KG1 (cell line): Measurements from ENCODE around the gene KRTCAP2.
A peak's percentile ranks its signal among the peaks of the same experiment; 100 is the strongest.

Experiments used
- DNase-seq: peaks from one replicate; lab custom pipeline; 2025; lab: John Stamatoyannopoulos, UW

KRTCAP2 gene

DNA sequence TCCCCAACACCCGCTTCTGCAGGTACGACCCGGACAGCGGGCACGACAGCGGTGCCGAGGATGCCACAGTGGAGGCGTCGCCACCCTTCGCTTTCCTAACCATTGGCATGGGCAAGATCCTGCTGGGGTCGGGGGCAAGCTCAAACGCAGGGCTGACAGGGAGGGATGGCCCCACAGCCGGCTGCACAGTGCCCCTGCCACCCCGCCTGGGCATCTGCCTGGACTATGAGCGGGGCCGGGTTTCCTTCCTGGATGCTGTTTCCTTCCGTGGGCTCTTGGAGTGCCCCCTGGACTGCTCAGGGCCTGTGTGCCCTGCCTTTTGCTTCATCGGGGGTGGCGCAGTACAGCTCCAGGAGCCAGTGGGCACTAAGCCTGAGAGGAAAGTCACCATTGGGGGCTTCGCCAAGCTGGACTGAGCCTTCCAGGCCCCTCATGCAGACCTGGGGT, 10.7 kb upstream of the KRTCAP2 start:
- no peak for DNase-seq

- no peak for DNase-seq
These were observed 9.0 kb upstream of the KRTCAP2 start for GRCh38 chr1:155182052-155182550.

DNA sequence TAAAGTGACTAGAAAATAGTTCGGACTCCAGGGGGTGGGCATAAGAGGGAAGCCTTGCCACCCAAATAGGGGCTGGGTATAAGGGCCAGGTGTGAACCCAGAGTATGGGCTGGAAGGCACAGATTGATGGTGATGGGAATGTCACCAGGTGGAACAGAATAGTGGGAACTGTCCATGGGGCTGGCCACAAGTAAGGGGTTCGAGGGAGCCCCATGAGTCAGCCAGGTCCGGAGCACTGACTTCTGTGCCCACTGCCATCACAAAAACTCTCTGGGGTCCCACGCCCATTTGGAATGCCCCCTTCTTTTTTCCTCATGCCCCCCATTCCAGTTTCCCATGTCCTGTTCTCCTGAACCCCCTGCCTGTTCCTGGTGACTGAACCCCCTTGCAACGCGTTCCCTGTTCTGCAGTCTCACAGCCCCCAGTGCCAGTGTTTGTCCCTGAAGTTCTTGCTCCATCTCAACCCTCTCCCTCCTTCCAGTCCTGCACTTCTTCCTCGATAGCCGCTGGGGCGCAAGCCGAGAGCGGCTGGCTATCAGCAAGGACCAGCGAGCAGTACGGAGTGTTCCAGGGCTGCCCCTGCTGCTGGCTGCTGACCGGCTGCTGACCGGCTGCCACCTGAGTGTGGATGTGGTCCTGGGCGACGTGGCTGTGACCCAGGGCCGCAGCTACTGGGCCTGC, 8.4 kb upstream of the KRTCAP2 start:
- DNase-seq = no peak

DNA sequence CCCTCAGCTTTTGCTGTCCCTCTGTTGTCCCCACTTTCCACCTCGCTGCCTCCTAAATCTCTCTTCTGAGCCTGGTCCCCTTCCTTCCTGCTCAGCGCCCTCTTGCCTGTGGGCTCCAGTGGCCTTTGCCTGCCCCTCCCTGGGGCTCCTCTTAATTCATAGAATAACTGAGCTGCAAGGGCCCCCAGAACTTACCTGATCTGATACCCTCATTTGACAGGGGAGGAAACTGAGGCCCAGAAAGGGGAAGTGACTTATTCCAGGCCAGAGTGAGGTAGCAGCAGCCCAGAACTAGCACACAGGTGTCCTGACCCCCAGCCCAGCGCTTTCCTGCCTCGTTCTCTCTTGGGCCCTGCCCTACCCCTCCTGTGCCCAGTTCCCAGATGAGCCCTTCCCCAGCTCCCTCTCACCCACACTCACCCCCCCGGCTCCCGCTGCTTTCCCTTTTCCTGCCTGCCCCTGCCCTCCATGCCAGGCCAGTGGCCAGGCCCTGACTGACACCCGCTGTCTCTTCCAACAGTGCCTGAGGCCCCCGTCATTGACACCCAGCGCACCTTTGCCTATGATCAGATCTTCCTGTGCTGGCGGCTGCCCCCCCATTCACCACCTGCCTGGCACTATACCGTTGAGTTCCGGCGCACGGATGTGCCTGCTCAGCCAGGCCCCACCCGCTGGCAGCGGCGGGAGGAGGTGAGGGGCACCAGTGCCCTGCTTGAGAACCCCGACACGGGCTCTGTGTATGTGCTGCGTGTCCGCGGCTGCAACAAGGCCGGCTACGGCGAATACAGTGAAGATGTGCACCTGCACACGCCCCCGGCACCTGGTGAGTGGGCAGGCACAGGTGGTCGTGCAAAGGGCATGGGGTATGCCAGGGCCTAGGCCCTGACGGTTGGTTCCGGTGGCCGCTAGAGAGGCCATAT, 6.3 kb upstream of the KRTCAP2 start:
- no peak for DNase-seq

DNA sequence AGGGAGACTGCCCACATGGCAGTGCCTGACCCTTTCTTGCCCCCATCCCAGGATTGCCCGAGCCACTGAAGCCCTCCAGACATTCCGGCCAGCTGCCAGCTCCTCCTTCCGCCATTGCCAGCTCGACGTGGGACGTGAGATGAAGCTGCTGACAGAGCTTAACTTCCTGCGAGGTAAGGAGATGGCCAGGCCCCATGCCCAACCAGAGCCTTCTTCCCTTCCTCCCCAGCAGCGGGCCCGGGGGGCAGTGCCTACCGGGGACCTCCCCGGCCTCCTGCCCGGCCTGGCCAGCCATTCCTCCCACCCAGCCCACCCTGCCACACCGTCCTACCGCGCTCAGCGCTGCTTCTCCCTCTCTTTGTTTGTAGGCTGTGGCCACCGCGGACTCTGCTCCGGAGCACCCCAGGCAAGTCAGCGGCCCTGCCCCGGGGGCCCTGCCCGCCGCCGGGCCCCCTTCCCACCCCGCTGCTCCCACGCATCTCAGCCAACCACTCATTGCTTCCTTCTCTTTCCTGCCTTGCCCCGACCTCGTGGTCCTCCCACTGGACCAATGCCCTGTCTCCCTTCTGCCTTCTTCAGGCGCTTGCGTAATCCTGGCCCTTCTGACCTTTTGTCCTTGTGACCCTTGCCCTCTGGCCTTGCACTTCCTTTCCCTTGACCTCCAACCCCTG, 5.5 kb upstream of the KRTCAP2 start:
- DNase-seq = no peak

GRCh38 chr1:155177918-155178281, 4.8 kb upstream of the KRTCAP2 start:
- DNase-seq = no peak

DNA sequence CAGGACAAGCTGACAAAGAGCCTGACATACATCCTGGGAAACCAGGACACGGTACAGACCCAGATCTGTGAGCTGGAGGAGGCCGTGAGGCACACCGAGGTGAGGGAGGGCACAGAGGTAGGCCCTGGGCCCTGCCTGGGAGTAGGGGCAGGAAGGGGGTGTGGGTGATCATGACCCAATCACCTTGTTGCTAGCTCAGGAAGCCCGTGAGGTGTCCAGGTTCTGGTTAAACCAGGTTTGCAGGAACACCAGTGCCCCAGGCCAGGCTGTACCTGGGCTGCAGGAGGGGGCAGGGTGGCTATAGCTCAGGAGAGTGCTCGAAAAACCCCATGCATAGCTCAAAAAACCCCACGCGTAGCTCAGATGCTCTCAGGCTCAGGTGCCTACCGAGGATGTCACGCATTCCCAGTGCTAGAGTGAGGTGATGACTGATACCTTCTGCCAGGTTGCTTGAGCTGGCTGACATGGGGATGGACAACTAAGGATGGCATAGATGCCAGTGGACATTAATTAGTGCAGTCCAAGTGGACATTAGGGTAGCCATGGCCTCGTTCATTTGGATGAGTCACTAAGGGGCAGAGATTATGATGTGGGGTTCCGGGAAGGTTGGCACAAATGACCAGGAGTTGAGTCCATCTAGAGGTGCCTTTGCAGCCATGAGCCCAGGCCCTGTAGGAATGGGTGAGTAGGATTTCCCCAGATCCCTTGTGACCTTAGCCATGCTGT, 4.3 kb upstream of the KRTCAP2 start:
- DNase-seq = no peak

- DNase-seq = peak; percentile 79
These were observed 3.5 kb upstream of the KRTCAP2 start for GRCh38 chr1:155176544-155177071.

DNA sequence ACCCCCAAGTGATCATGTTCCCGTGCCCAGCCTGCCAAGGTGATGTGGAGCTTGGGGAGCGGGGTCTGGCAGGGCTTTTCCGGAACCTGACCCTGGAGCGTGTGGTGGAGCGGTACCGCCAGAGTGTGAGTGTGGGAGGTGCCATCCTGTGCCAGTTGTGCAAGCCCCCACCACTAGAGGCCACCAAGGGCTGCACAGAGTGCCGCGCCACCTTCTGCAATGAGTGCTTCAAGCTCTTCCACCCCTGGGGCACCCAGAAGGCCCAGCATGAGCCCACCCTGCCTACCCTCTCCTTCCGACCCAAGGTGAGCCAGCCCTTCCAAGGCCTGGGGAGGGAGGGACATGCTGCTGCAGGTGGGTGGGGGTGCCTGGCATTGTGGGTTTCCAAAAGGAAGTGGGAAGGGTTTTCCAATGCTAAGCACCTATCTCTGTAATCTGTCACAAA, 2.8 kb upstream of the KRTCAP2 start:
- DNase-seq = no peak

DNA sequence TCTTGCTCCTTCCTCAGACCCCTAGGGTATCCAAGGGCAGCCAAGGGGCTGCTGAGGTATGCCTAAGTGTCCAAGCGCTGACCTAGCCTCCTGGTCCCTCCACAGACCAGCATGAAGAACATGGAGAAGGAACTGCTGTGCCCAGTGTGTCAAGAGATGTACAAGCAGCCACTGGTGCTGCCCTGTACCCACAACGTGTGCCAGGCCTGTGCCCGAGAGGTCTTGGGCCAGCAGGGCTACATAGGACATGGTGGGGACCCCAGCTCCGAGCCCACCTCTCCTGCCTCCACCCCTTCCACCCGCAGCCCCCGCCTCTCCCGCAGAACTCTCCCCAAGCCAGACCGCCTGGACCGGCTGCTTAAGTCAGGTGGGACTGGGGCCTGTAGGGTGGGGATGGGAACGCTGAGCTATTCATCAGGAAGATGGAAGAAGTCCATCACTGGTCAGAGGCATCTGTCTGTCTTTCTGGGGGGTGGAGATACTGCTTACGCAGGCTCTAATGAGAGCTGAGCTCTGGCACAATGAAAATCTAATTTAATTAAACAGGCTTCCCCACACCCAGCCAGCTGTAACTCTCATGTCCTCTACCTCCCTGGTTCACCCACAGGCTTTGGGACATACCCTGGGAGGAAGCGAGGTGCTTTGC, 2.3 kb upstream of the KRTCAP2 start:
- no peak for DNase-seq

DNA sequence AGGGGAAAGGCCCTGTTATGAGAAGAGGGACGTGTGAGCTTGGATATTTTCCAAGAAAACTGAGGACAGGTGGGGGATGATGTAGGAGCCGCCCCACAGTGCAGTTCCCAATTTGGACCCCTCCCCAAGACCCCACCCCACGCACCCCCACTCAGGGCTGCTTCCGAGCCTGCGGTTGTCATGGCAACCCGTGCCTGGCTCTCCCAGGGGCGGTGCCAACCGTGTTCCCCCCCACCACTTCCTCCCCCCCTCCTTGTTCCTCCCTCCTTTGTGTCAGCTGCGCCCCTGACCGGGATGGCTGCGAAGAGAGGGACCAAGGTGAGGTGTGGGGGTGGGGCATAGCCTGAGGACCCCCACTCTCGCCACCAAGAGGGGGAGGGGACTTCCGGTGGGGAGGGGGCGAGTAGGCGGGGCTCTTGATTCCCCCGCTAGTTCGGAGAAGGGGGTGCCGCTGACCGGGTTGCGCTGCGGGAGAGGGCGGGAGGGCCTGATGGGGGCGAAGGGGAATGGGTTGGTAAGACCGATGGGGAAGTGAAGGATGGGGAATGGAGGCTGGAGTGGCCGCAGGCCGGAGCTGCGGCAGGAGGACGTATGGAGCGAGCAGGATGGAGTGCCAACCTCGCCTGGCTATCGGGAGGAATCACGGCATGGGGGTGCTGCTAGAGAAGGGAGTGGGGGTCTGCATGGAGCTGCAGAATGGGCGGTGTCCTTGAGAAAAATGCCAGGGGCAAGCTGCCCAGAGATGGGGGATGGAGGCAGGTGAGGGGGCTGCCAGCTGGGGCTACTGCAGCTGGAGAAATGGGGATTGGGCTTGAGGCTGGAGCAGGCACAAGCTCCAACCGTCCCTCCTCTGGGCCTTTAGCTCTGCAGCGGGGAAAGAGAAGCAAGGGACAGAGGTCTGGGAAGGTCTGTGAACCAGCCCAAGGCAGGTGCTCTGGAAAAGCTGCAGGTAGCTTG, 1.5 kb upstream of the KRTCAP2 start:
- no peak for DNase-seq

- no peak for DNase-seq
These were observed 597 bp upstream of the KRTCAP2 start, which contains the start of gene TRIM46 for GRCh38 chr1:155173478-155174323. Gene TRIM46 (plus strand): TSS chr1:155173849. CDS start chr1:155173967, 118 bp downstream.

- no peak for DNase-seq
These were observed 1.0 kb downstream of the KRTCAP2 start for GRCh38 chr1:155171836-155172731.

DNA sequence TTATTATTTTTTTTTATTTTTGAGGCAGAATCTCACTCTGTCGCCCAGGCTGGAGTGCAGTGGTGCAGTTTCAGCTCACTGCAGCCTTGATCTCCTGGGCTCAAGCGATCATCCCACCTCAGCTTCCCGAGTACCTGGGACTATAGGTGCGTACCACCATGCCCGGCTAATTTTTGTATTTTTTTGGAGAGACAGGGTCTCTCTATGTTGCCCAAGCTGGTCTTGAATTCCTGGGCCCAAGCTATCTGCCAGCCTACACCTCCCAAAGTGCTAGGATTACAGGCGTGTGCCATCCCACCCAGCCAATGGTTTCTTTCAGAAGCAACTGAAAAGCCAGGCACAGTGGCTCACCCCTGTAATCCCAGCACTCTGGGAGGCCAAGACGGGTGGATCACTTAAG, 2.3 kb downstream of the KRTCAP2 start:
- DNase-seq = no peak

GRCh38 chr1:155170101-155170785, 2.9 kb downstream of the KRTCAP2 start:
- no peak for DNase-seq

- no peak for DNase-seq
These were observed 3.6 kb downstream of the KRTCAP2 start for GRCh38 chr1:155169541-155169940.
